HepG2 (cell line): ENCODE data around the gene CLIP2. TPM values are rescaled to one million over a fixed set of nuclear protein-coding genes. Genes with fewer than 3 reads are reported as not detected.

Experiments
- ATF1 ChIP-seq: IDR thresholded peaks from 2 replicates; pipeline ENCODE4 v1.6.1; 2016; ENCODE audit warnings: mild to moderate bottlenecking, control low read depth
- EP300 ChIP-seq, 3 experiments: sonication (generic) in 1 of 3; formaldehyde crosslinking in 1 of 3; IDR thresholded peaks; 2 replicates each; pipeline versions ENCODE4 v1.5.1 to v1.6.1; 2011 to 2020; ENCODE audit warnings: low read depth in 2 of 3, low read length in 2 of 3, borderline replicate concordance in 1 of 3, improper control_type of control experiment in 1 of 3, mild to moderate bottlenecking in 1 of 3, missing genetic modification reagents in 1 of 3, moderate library complexity in 1 of 3
- ETV6 ChIP-seq: sonication (generic); formaldehyde crosslinking; conservative IDR thresholded peaks from 2 replicates; pipeline ENCODE4 v1.4.0; 2020; ENCODE audit warnings: missing genetic modification reagents
- IKZF5 ChIP-seq: IDR thresholded peaks from 2 replicates; pipeline ENCODE4 v1.6.1; 2018; ENCODE audit warnings: missing genetic modification reagents, mild to moderate bottlenecking, missing compliant biosample characterization
- LCORL ChIP-seq, 2 experiments: fragments of 450-650 bp in 1 of 2; sonication (generic) in 1 of 2; formaldehyde crosslinking in 1 of 2; IDR thresholded peaks; 2 replicates each; pipeline versions ENCODE4 v1.5.0 to v1.6.1; 2017 to 2020; ENCODE audit warnings: antibody characterized with exemption in 1 of 2, missing genetic modification reagents in 1 of 2
- MAZ ChIP-seq, 2 experiments: sonication (generic) in 1 of 2; formaldehyde crosslinking in 1 of 2; IDR thresholded peaks; 2 replicates each; pipeline versions ENCODE4 v1.5.0 to v1.6.1; 2012 to 2020; ENCODE audit warnings: low read depth in 2 of 2, mild to moderate bottlenecking in 2 of 2, borderline replicate concordance in 1 of 2, improper control_type of control experiment in 1 of 2, low read length in 1 of 2, missing genetic modification reagents in 1 of 2, moderate library complexity in 1 of 2
- MIER2 ChIP-seq: IDR thresholded peaks from 2 replicates; pipeline ENCODE4 v1.6.1; 2016; ENCODE audit warnings: missing biosample characterization, missing genetic modification reagents
- PITX1 ChIP-seq: sonication (generic); formaldehyde crosslinking; IDR thresholded peaks from 2 replicates; pipeline ENCODE4 v1.5.1; 2020; ENCODE audit warnings: mild to moderate bottlenecking, missing genetic modification reagents
- PRDM10 ChIP-seq: sonication (generic); formaldehyde crosslinking; IDR thresholded peaks from 2 replicates; pipeline ENCODE4 v1.4.0; 2020; ENCODE audit warnings: low read depth, missing genetic modification reagents
- REL ChIP-seq: sonication (generic); formaldehyde crosslinking; conservative IDR thresholded peaks from 2 replicates; pipeline ENCODE4 v1.8.0; 2022; ENCODE audit warnings: mild to moderate bottlenecking, missing genetic modification reagents, moderate library complexity
- SATB2 ChIP-seq: sonication (generic); formaldehyde crosslinking; IDR thresholded peaks from 2 replicates; pipeline ENCODE4 v1.5.0; 2020; ENCODE audit warnings: missing genetic modification reagents
- SRSF9 ChIP-seq: fragments of 200-400 bp; formaldehyde crosslinking; IDR thresholded peaks from 2 replicates; pipeline ENCODE4 v1.6.1; 2018; ENCODE audit warnings: borderline replicate concordance, mild to moderate bottlenecking, low read depth, low read length; ENCODE audit not compliant: insufficient read depth, poor library complexity, severe bottlenecking
- TBX2 ChIP-seq: sonication (generic); formaldehyde crosslinking; IDR thresholded peaks from 2 replicates; pipeline ENCODE4 v1.5.0; 2020; ENCODE audit warnings: missing genetic modification reagents, mild to moderate bottlenecking, borderline replicate concordance
- TGIF2 ChIP-seq: IDR thresholded peaks from 2 replicates; pipeline ENCODE4 v1.6.1; 2016; ENCODE audit warnings: control low read depth, missing compliant biosample characterization
- TRIM24 ChIP-seq: sonication (generic); formaldehyde crosslinking; IDR thresholded peaks from 2 replicates; pipeline ENCODE4 v1.8.0; 2022; ENCODE audit warnings: mild to moderate bottlenecking, missing genetic modification reagents
- TSC22D2 ChIP-seq: sonication (generic); formaldehyde crosslinking; IDR thresholded peaks from 2 replicates; pipeline ENCODE4 v1.5.1; 2020; ENCODE audit warnings: missing genetic modification reagents, mild to moderate bottlenecking, borderline replicate concordance
- ZBTB25 ChIP-seq: IDR thresholded peaks from 2 replicates; pipeline ENCODE4 v1.6.1; 2018; ENCODE audit warnings: missing genetic modification reagents
- ZBTB38 ChIP-seq: sonication (generic); formaldehyde crosslinking; IDR thresholded peaks from 2 replicates; pipeline ENCODE4 v1.5.1; 2020; ENCODE audit warnings: mild to moderate bottlenecking, missing genetic modification reagents
- ZC3H13 ChIP-seq: sonication (generic); formaldehyde crosslinking; IDR thresholded peaks from 2 replicates; pipeline ENCODE4 v1.8.1; 2023; ENCODE audit warnings: mild to moderate bottlenecking, missing genetic modification reagents, moderate library complexity
- ZNF382 ChIP-seq: sonication (generic); formaldehyde crosslinking; IDR thresholded peaks from 2 replicates; pipeline ENCODE4 v1.5.0; 2020; ENCODE audit warnings: missing genetic modification reagents, mild to moderate bottlenecking, borderline replicate concordance
- ZNF766 ChIP-seq: sonication (generic); formaldehyde crosslinking; IDR thresholded peaks from 2 replicates; pipeline ENCODE4 v1.5.0; 2020; ENCODE audit warnings: missing genetic modification reagents, borderline replicate concordance
- ZNF816 ChIP-seq: sonication (generic); formaldehyde crosslinking; IDR thresholded peaks from 2 replicates; pipeline ENCODE4 v1.8.0; 2022; ENCODE audit warnings: missing genetic modification reagents, mild to moderate bottlenecking, borderline replicate concordance
- polyA plus RNA-seq, 8 experiments: library from polyadenylated mRNA; depleted of rRNA in 3 of 8; stranded (reverse) in 7 of 8; unstranded in 1 of 8; fragments of >200 nt; fragmentation: Illumina TruSeq in 4 of 8; extraction: Trizol in 4 of 8; gene quantifications; 2 replicates each; pipeline versions ENCODE4 v1.2.1 to v1.2.3, GENCODE V29; 2011 to 2016; ENCODE audit warnings: low read depth in 4 of 8, missing spikeins in 1 of 8, mixed read lengths in 1 of 8; ENCODE audit not compliant: insufficient read depth in 1 of 8
- total RNA-seq, 5 experiments: library from RNA; depleted of rRNA; stranded (reverse); fragments of >200 nt; fragmentation: Illumina TruSeq; extraction: Trizol; gene quantifications; 2 replicates each; pipeline ENCODE4 v1.2.3, GENCODE V29; 2016; ENCODE audit warnings: low read depth in 1 of 5

Gene CLIP2
- total and polyA plus RNA-seq, 2 of the 13 experiments (the other 11 are each of a cell fraction or from before 2014, with no cell fraction given), result 6.5 to 17.4 TPM

- peak; percentile 82 for TF ChIP-seq ETV6
- peak; percentile 90 for TF ChIP-seq TBX2
- peak; percentile 82; the same call in 1 of the 2 replicates for TF ChIP-seq TSC22D2 (CRISPR knock-in tag)
- peak; percentile 68 for TF ChIP-seq ATF1 (CRISPR knock-in tag)
- 0 out of 2 replicates have a peak, but pooled peaks have one; percentile 62 for TF ChIP-seq ZC3H13
- TF ChIP-seq ZBTB38 (CRISPR knock-in tag), result peak; percentile 82
- no peak for TF ChIP-seq MIER2 (CRISPR knock-in tag)
- peak; percentile 11; the same call in 1 of the 2 replicates for TF ChIP-seq PITX1 (CRISPR knock-in tag)
- peak; percentile 48; the same call in 1 of the 2 replicates for TF ChIP-seq ZBTB25
- TF ChIP-seq ZNF382 (CRISPR knock-in tag), result no peak
- peak; percentile 90; the same call in 1 of the 2 replicates for TF ChIP-seq IKZF5
- no peak for TF ChIP-seq PRDM10
- TF ChIP-seq ZNF766 (CRISPR knock-in tag), result no peak; the same call in 1 of the 2 replicates
- peak; percentile 82; the same call in 1 of the 2 replicates for TF ChIP-seq REL
- no peak for TF ChIP-seq SRSF9
- no peak for TF ChIP-seq LCORL (IDR thresholded peaks at IDR 0.05)
- TF ChIP-seq LCORL (CRISPR knock-in tag; IDR thresholded peaks at IDR 0.05), result peak; percentile 73
- TF ChIP-seq TRIM24 (CRISPR knock-in tag), result no peak
- no peak for TF ChIP-seq SATB2 (CRISPR knock-in tag)
- TF ChIP-seq ZNF816 (CRISPR knock-in tag), result 0 out of 2 replicates have a peak, but pooled peaks have one; percentile 41
- no peak for TF ChIP-seq TGIF2
- TF ChIP-seq EP300 (IDR thresholded peaks at IDR 0.05; ENCODE audit: low read depth in 2 of 2, low read length in 2 of 2), result peak in 1 of 2 experiments; percentile 7; a peak in 1 of 4 replicates
- no peak; the same call in 1 of the 2 replicates for TF ChIP-seq EP300 (CRISPR knock-in tag; IDR thresholded peaks at IDR 0.05; ENCODE audit: borderline replicate concordance)
- no peak for TF ChIP-seq MAZ (IDR thresholded peaks at IDR 0.05; ENCODE audit: borderline replicate concordance, low read depth, low read length)
- peak; percentile 76 for TF ChIP-seq MAZ (CRISPR knock-in tag; IDR thresholded peaks at IDR 0.05; ENCODE audit: low read depth)
Measured at GRCh38 chr7:74254129-74254857, 34.9 kb upstream of the CLIP2 start, which contains the start of gene RFC2 (continued).
